Measurements from ENCODE around the gene HOOK2. TPM values are rescaled to one million over a fixed set of nuclear protein-coding genes. Genes with fewer than 3 reads are reported as not detected.

HOOK2 gene
- total and polyA plus RNA-seq, 2 of the 4 experiments (the other 2 are of a cell fraction): 7.5 to 21.6 TPM

GRCh38 chr19:12800923-12801465 is 25.6 kb upstream of the HOOK2 start:
- H3K27ac ChIP-seq (ENCODE audit: insufficient read depth, low read length): peak overlapping the region; percentile 78
- DNase-seq (no peak), ATAC-seq (ENCODE audit: low read depth) (peak; percentile 26)
- in situ Hi-C loops (cut with MboI; ENCODE audit: low sequenced_read_pairs): loop anchor here (5.0 kb wide), 1 partner anchor 34 kb away; no protein-coding TSS in a partner anchor
- H3K79me1 ChIP-seq (ENCODE audit: low read depth in 1 of 2, low read length in 2 of 2): peaks cover 4 to 22% of the 10 kb centered on the region in 2 experiments; a peak in 3 of 4 replicates
- peak overlapping the region; percentile 92 for H3K4me2 ChIP-seq (ENCODE audit: low read depth, low read length)
- peaks cover 2% of the 10 kb centered on the region; the same call in 1 of the 2 replicates for H3K9me1 ChIP-seq (ENCODE audit: insufficient read depth, low read length)
- no peak overlapping the region for H2BK15ac ChIP-seq (ENCODE audit: low read depth, low read length)
- intact Hi-C loops (cut with micrococcal nuclease): no loop called here
- no peaks in the 10 kb centered on the region for H3K9me3 ChIP-seq (ENCODE audit: control insufficient read depth, insufficient read depth, low read length)
- peak overlapping the region; percentile 50; the same call in 1 of the 2 replicates for H4K5ac ChIP-seq (ENCODE audit: low read depth, low read length)
- H2AK9ac ChIP-seq (replicated peaks; ENCODE audit: low read depth, low read length, poor library complexity): peak overlapping the region; percentile 88
- BruUV-seq (replicated peaks): no TSS peak
- H3K18ac ChIP-seq (ENCODE audit: low read depth, low read length): peak overlapping the region; percentile 45; the same call in 1 of the 2 replicates
- H3K4me1 ChIP-seq (ENCODE audit: control insufficient read depth, insufficient read depth, low read length): peaks cover 6% of the 10 kb centered on the region
- H2AK5ac ChIP-seq (ENCODE audit: low read depth, low read length): peak overlapping the region; percentile 76
- no peak for TF ChIP-seq CEBPB (IDR thresholded peaks at IDR 0.05; ENCODE audit: low read depth, low read length)
- 1% methylated on average over 14 of the region's 38 CpGs; no CpG with 5 or more reads in 1 of the 2 experiments for WGBS, 2 experiments (ENCODE audit: extremely low coverage in 2 of 2, insufficient read length in 1 of 2)
- H2BK5ac ChIP-seq (ENCODE audit: low read depth, low read length, poor library complexity, severe bottlenecking): peak overlapping the region; percentile 44
- H3K23ac ChIP-seq (ENCODE audit: low read depth, low read length): peak overlapping the region; percentile 94
- no peaks in the 10 kb centered on the region for H4K20me1 ChIP-seq (ENCODE audit: insufficient read depth, low read length)
- CTCF ChIA-PET: interaction anchor here (0.7 to 1.0 kb wide), 2 partner anchors 35 to 47 kb away, joined by 3 read pairs; no protein-coding TSS in a partner anchor
- peak overlapping the region; percentile 57 for H3K4ac ChIP-seq (ENCODE audit: low read depth, low read length)
- H3K4me3 ChIP-seq (ENCODE audit: insufficient read depth, low read depth, low read length): peak overlapping the region; percentile 90
- peaks cover 9% of the 10 kb centered on the region for H3K36me3 ChIP-seq (ENCODE audit: control insufficient read depth, insufficient read depth, low read length)
- H3K14ac ChIP-seq (replicated peaks; ENCODE audit: low read depth, low read length): peak overlapping the region; percentile 92
- no peak overlapping the region for H2BK20ac ChIP-seq (ENCODE audit: low read depth, low read length)
- peak overlapping the region; percentile 35; the same call in 1 of the 2 replicates for H4K91ac ChIP-seq (ENCODE audit: insufficient read depth, low read depth, low read length)
- no peak overlapping the region for H3K56ac ChIP-seq (ENCODE audit: extremely low read depth, insufficient read depth, low read length)
- peak overlapping the region; percentile 95 for H3K9ac ChIP-seq (ENCODE audit: low read depth, low read length)
- POLR2A ChIA-PET (ENCODE audit: unreplicated experiment): interaction anchor here (0.8 kb wide), 1 partner anchor 9 kb away, joined by 3 read pairs; the partner anchor contains the start of gene JUNB
- no peak overlapping the region for H2BK120ac ChIP-seq (ENCODE audit: low read depth, low read length)
- peak overlapping the region; percentile 98 for H2AFZ ChIP-seq (replicated peaks; ENCODE audit: low read length, poor library complexity)
- dilution Hi-C loops (cut with HindIII; ENCODE audit: low sequenced_read_pairs, unreplicated experiment): no loop called here
- peak overlapping the region; percentile 82 to 92; a peak in 2 of 4 replicates for H4K8ac ChIP-seq (ENCODE audit: low read depth in 2 of 2, low read length in 2 of 2)
- no peaks in the 10 kb centered on the region for H3K27me3 ChIP-seq (ENCODE audit: control insufficient read depth, insufficient read depth, low read length)
